GM19239 (cell line): ENCODE data around the gene CARMIL3.
"Not testable (repeated sequence)": the region's sequence is repeated elsewhere in the genome, so short reads cannot be mapped to it uniquely, and the experiment has no call there.

ENCODE experiments used
- DNase-seq: peaks from one replicate; pipeline ENCODE4 v3.0.0; 2011; ENCODE audit warnings: low spot score; ENCODE audit not compliant: insufficient read length
- FAIRE-seq: peaks from 2 replicates; lab custom pipeline; 2011; peaks lifted over from hg19 to GRCh38; lab: Jason Lieb, UNC

CARMIL3 gene

GRCh38 chr14:24051789-24052655 is at the start of gene CARMIL3:
Gene CARMIL3, plus strand, starts transcription at chr14:24052009. Its CDS starts 145 bp downstream, at chr14:24052154.
- FAIRE-seq (no peak), DNase-seq (peak; percentile 80)

GRCh38 chr14:24006471-24006816 is 45.4 kb upstream of the CARMIL3 start:
- FAIRE-seq, DNase-seq: not testable (repeated sequence)

- FAIRE-seq: peak; percentile 63
- not testable (repeated sequence) for DNase-seq
Observed at GRCh38 chr14:24006817-24007652, 44.8 kb upstream of the CARMIL3 start.

- DNase-seq (no peak), FAIRE-seq (no peak)
Observed at GRCh38 chr14:24011051-24011450, 40.8 kb upstream of the CARMIL3 start.

GRCh38 chr14:24012726-24013273 is 39.0 kb upstream of the CARMIL3 start:
- not testable (repeated sequence) for DNase-seq, FAIRE-seq

GRCh38 chr14:24013654-24014514 is 37.9 kb upstream of the CARMIL3 start:
- FAIRE-seq (peak; percentile 78), DNase-seq (peak; percentile 48)

GRCh38 chr14:24015745-24016144 is 36.1 kb upstream of the CARMIL3 start:
- not testable (repeated sequence) for DNase-seq, FAIRE-seq

GRCh38 chr14:24018978-24019377 is 32.8 kb upstream of the CARMIL3 start:
- not testable (repeated sequence) for FAIRE-seq, DNase-seq

- not testable (repeated sequence) for DNase-seq, FAIRE-seq
Observed at GRCh38 chr14:24019944-24020343, 31.9 kb upstream of the CARMIL3 start.

GRCh38 chr14:24020520-24020919 is 31.3 kb upstream of the CARMIL3 start:
- FAIRE-seq, DNase-seq: not testable (repeated sequence)

- not testable (repeated sequence) for DNase-seq, FAIRE-seq
Observed at GRCh38 chr14:24024939-24025418, 26.8 kb upstream of the CARMIL3 start.

GRCh38 chr14:24029687-24030086 is 22.1 kb upstream of the CARMIL3 start:
- not testable (repeated sequence) for FAIRE-seq, DNase-seq

GRCh38 chr14:24031331-24031730 is 20.5 kb upstream of the CARMIL3 start:
- FAIRE-seq, DNase-seq: not testable (repeated sequence)

- DNase-seq (no peak), FAIRE-seq (no peak)
Observed at GRCh38 chr14:24032727-24033418, 18.9 kb upstream of the CARMIL3 start.

GRCh38 chr14:24035769-24036168 is 16.0 kb upstream of the CARMIL3 start:
- FAIRE-seq, DNase-seq: not testable (repeated sequence)

- DNase-seq (peak; percentile 53), FAIRE-seq (no peak)
Observed at GRCh38 chr14:24036169-24036962, 15.4 kb upstream of the CARMIL3 start.

- not testable (repeated sequence) for DNase-seq, FAIRE-seq
Observed at GRCh38 chr14:24036963-24037657, 14.7 kb upstream of the CARMIL3 start.
